ENCODE measurements around the gene SQSTM1.

SQSTM1 gene

DNA sequence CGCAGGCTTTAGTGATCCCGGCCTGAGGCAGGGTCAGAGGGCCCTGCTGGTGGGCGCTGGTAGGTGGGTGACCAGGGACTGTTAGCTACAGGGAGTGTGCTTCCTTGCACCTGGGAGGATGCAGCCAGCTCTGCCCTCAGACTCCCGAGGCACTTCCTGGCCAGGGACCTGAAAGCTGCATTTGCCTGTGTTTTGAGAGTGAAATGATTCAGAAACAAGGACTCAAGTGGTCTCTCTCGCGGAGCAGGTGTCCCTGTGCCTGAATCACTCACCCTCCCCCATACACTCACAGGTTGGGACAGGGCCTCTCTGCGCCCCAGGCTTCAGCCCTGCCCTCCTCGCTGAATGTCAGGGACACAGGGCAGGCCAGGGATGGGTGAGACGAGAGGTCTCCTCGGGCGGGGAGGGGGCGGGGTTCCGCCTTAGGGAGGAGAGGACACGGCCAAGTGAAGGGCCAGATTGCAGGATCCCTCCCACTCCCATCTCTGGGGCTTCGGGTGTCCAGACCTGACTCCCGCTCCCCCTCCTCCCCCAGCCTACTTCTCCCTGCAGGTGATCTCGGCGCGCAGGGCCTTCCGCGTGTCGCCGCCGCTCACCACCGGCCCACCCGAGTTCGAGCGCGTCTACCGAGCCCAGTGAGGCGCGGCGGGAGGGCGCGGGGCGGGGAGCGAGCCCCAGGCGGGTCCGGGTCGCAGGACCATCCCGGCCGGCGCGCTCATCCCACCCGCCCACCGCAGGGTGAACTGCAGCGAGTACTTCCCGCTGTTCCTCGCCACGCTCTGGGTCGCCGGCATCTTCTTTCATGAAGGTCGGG, 25.4 kb upstream of the SQSTM1 start:
- DNase-seq (ENCODE audit: low read depth), result no peak

DNA sequence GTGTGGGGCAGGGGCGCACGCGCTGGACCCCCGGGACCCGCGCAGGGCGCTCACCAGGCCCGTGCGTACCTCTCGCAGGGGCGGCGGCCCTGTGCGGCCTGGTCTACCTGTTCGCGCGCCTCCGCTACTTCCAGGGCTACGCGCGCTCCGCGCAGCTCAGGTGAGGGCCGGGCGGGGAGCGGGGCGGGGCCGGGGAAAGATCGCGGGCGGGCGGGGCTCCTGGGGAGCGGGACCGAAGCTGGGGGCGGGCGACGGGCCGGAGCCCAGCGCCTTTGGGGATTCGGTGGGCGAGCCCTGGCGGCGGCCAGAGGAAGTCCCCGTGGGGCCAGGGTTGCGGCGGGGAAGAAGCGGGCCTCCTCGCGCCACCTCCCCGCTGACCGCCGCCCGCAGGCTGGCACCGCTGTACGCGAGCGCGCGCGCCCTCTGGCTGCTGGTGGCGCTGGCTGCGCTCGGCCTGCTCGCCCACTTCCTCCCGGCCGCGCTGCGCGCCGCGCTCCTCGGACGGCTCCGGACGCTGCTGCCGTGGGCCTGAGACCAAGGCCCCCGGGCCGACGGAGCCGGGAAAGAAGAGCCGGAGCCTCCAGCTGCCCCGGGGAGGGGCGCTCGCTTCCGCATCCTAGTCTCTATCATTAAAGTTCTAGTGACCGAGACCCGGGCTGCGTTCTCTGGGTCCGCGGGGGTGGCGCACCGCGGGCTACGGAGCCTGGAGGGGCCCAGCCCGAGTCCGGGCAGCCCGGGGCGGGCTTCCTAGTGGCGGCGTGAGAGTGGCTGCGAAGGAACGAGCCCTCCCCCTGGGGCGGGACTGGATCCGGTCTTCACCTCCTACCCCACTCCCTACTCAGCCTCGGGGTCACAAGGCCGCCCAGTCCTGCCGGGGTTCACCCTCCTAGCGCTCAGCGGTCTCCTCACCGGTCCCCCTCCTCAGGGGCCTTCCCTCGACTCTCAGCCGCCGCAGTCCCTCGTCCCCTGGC, 24.6 kb upstream of the SQSTM1 start:
- peak; percentile 48 for DNase-seq (ENCODE audit: low read depth)

GRCh38 chr5:179796877-179797608, 23.7 kb upstream of the SQSTM1 start:
- no peak for DNase-seq (ENCODE audit: low read depth)

DNA sequence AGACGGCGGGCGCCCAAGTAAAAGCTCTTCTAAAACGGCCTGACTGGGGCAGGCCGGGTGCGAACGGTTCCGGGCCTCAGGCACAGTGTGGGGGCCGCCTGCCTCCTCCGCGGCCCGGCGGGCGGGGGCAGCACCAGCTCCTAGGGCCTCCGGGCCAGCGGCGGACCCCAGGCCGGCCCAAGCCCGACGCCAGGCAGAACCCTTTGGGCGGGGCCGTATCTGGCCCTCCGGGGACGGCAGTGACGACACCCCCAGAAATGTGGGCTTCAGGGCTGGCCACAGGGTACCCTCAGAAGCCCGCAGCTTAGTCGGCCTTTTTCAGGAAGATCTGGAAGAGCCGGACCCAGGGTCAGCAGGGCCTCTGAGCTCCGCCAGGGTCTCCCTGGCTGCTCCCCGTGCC, 23.0 kb upstream of the SQSTM1 start:
- DNase-seq (ENCODE audit: low read depth), result no peak

DNA sequence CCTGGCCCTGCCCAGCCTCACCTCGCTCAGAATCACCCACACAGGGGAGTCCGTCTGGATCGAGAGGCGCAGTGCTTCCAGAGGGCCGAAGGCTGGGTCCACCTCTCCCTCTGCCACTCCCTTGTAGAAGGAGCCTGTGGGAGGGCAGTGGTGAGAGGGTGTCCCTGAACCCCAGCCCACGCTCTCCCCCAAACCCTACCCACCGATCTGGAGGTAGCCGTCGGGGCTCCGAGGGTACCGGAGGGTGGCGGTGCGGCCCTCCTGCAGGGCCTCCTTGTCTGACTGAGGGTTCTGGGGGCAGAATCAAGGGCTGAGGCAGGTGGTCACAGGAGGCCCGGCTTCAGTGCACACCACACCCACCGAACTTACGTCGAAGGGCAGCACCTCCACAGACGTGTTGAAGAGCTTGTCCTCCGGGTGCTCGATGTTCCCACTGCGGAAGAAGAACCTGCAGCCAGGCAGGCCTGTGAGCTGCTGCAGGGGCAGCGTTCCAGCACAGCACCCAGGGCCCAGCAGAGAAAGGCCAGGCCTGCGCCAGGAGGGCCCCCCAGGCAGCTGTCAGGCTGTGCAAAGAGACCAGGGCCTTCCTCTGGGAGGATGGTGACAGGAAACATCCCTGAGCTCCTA, 22.4 kb upstream of the SQSTM1 start:
- DNase-seq (ENCODE audit: low read depth), result no peak

DNA sequence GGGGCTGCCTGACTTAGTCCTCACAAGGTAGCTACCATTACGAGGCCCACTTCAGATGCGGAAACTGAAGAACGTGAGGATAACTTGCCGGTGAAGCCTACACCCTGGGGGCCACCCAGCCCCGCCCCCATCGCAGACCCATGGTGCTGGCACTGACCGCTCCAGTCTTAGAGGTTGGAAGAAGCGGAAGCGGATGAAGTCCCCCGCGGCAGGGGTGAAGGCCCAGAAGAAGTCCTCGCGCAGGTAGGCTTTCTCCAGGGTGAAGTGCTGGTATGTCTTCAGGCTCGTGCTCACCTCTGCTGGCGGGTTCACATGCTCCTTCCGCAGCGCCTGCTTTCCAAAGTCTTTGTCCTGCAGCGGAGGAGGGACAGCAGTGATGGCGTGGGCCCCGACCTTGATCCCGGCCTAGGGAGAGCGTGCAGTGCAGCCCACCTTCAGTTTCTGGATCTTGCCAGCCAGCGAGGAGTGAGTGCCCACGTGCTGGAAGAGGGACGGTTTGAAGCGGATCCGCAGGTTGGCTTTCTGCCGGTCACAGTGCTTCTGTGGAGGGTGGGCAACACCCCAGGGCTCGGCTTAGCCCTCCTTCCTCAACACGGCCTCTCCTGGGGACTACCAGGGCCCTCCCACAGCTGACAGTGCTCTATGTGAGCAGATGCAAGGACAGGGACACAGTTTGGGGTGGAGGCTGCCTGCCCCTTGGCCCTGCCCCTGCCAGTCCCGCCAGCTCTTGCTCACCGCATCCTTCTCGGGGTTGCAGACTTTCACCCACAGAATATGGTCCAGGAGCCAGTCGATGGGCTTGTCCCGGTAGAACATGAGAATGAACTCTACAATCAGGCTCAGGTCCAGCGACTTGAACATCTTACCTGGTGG, 21.7 kb upstream of the SQSTM1 start:
- DNase-seq (ENCODE audit: low read depth), result no peak

GRCh38 chr5:179799644-179799973, 21.1 kb upstream of the SQSTM1 start:
- no peak for DNase-seq (ENCODE audit: low read depth)

DNA sequence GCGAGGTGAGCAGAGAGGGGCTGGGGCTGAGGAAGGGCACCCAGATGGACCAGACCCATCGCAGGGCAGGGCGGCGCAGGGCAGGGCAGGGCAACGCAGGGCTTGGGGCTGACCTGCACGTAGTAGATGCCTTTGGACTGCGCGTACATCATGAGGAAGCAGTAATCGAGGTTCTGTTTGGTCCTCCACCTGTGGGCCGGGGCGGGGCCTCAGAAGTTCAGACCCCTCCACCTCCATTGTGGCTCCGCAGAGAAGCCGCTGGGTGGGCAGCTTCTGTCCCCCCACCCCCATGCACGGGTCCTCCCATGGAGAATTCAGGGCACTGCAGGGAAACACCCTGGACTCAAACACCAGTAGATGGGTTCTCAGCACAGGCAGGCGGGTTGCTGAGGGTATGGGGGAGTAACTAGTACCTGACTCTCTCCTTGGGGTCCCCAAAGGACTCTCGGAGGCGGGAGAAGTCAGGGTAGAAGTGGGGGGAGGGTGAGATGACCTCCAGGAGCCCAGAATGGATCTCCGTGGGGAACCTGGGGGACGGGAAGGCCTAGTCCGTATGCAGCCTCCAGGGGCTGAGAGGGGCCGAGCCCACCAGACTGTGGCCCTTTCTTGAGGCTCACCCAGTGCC, 20.5 kb upstream of the SQSTM1 start:
- no peak for DNase-seq (ENCODE audit: low read depth)

GRCh38 chr5:179800696-179801201, 20.0 kb upstream of the SQSTM1 start:
- no peak for DNase-seq (ENCODE audit: low read depth)

DNA sequence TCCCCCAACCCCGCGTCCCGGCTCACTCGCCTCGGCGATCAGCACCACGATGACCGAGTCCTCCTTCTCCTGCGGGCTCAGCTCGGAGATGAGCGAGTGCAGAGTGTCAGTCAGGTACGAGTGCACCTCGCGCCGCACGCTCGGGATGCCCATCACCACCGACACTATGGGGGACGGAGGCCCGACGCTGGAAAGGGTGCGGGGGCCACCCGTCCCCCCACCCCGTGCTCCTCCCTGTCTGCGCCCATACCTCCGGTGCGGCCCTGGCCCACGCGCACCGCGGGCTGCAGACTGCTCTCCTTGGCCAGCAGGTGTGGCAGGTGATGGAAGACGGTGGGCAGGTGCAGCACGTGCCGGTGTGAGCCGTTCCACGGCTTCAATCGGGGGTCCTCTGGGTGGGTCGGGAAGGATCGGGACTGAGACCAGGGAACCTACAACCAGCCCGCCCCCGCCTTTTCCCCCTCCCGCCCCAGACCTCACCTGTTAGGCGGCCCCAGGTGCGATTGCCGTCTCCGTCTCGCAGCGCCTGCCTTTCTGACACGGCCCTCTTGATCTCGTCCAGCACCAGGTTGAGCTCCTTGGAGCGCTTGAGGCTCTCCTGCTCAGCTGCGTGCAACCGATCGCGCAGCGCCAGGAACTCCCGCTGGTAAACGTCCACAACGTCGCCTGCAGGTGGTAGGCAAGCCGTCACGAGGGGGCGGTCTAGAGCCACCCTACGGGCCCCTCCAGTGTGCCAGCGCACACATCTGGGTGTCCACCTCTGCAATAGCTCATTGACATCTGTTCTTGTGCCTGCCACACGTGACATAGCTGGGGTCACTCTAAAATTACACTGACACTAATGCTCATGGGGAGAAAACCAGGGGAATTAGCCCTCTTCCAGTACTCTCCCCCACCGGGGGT, 19.1 kb upstream of the SQSTM1 start:
- DNase-seq (ENCODE audit: low read depth), result peak; percentile 73

DNA sequence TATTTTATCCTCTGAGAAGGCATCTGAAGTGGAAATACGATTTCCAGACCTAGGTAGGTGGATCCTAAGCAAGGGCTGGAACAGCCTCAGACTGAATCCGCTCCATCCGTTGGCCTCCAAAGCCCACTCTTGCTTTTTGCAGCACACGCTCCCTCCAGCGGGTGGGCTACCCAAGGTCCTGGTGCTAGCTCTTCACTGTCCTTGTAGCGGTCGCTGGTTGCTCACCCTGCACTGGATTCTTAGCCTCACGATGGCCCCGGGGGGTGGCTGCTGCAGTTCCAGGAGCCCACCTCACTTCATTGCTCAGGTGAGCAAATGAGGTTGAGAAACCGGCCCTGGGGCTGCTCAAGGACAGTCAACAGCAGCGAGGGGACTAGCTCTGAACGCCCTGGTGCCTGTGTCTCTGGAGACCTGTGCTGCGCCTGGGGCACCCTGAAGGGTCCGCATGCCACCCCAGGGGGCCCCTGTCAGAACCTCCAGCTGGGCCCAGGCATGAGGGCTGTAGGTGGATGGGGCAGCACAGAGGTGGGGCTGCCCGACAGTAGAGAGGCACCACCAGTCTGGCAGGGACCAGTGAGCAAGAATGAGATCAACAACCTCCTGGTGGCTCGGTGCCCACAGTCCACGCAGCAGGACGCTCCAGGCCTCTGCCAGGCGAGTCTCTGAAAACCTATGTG, 18.4 kb upstream of the SQSTM1 start:
- no peak for DNase-seq (ENCODE audit: low read depth)

- DNase-seq (ENCODE audit: low read depth), result no peak
Observed at GRCh38 chr5:179802950-179803562, 17.6 kb upstream of the SQSTM1 start.

DNA sequence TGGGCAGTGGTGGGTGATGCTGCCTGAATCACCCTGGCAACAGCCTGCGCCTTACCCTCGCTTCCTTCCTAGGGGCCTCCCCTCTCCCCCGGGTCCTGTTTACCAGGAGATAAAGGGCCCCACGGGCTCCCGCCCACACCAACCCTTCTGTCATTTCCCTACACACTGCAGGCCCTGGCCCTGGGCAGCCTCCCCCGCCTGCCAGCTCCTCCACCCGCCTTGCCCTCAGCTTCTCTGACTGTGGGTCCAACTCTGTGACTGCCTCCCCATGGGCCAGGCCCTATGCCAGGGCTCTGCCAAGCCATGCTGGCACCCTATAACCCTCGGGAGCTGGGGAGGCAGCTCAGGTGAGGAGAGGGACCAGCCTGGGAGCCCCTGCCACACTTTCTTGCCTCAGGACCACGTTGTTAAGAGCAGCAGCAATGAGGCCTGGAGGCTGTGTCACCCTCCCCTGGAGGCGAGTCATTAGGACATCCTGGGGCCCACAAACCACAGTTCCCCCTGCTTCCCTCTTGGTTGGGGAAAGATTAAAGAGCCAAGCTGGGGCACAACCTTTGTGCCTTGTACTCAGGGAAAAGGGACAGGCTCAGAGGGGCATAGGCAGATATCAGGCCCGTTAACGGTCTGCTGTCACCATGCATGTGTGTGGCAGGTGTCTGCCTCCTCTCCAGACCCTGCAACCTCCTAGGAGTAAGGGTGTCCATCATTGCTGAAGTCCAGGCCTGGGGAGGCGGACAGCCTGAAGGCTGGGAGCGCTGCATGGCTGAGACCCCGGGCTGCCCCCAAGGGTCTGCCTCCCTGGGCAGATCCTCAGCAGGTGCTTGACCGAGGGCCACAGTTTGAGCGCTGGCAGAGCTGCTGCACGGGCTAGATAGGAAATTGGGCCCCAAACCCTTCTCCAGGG, 16.8 kb upstream of the SQSTM1 start:
- no peak for DNase-seq (ENCODE audit: low read depth)

DNA sequence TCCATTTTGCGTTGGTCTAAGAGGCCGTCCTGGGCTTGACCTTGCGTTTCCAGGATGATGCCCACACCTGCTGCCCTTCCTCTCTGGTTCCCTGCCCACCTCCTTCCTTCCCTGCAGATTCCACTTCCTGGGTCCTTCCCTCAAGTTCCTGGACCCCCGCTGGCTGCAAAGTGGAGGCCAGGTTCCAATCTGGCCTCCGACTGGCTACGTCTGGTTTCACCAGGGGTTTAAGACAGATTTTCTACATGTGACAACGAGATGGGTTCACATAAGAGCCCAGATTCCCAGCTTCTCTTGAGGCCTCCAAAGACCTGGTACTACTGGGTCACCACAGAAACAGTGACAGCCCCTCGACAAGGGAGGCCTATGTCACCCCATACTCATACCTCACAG, 16.2 kb upstream of the SQSTM1 start:
- no peak for DNase-seq (ENCODE audit: low read depth)

DNA sequence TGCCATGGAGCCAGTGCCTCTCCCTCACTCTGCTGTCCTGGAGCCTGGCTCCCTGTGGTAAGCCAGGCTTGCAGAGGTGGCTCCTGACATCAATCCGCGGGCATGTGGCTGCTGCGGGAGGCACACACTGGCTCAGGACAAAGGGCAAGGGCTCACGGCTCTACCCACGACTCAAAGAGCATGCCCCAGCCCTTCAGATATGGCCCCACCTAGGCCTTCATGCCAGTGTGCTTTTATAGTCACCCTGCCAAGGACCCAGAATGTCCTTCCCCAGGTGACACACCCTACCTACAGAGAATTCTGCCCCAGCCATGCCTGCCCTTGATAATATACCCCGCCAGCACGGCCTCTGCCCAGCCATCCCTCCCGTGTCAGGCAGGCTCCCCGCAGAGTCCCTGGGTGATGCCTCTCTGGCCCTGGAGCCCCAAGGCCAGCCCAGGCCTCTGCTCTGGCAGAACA, 15.6 kb upstream of the SQSTM1 start:
- no peak for DNase-seq (ENCODE audit: low read depth)

DNA sequence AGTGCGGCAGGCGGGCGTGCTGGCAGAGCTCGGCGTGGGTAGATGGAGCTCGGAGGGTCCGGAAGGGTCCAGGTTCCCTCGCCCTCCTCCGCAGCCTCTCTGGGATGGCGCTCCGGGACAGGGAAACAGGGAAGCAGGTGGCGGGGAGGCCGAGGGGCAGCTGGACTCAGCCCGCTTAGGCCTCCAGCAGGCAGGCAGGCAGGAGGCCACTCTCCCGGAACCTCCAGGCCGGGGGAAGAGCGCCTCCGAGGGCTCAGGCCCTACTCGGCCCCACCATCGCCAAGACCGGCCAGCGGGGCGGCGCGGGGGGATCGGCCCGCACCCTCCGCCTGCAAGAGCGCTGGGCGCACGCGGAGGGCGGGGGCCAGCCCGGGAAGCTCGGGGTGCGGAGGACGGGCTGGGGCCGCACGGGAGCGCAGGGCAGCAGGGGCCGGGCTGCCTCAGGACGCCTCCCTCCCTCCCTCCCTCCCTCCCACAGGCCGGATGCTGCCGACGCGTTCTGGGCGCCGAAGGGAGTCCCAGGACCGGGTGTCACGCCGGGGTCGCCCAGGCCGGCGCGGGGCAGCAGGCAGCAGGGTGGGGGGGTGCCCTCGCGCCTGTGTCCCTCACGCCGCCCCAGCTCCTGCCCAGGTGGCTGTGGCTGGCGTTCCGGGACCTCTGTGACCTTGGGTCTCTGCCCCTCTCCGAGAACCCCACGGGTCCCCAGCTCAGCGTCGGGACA, 15.0 kb upstream of the SQSTM1 start:
- DNase-seq (ENCODE audit: low read depth), result no peak

All from stimulated activated CD8-positive, alpha-beta memory T cell treated with anti-CD3 and anti-CD28 coated beads, Interleukin-12 subunit alpha, Interleukin-12 subunit beta, amount 100 ng/mL, for 4 hours (primary cell).